Cardiac fibroblast (primary cell): ENCODE measurements around the gene LMX1B.

ENCODE experiments used
- DNase-seq, 2 donors: peaks; one replicate each; pipeline versions ENCODE4 v3.0.0 to v3.0.0-alpha.2; 2010; ENCODE audit warnings: low read depth in 2 of 2
- H3K4me3 ChIP-seq, 2 donors: replicated peaks in 1 of 2; 1 replicate in 1 of 2; 2 replicates in 1 of 2; pipeline ENCODE4 v1.5.1; 2011; ENCODE audit warnings: low read depth in 2 of 2, low read length in 2 of 2, mild to moderate bottlenecking in 2 of 2, moderate library complexity in 1 of 2
- CTCF ChIP-seq: IDR thresholded peaks from one replicate; pipeline ENCODE4 v1.5.1; 2011; ENCODE audit warnings: low read depth, mild to moderate bottlenecking, low read length, inconsistent platforms

The LMX1B gene

GRCh38 chr9:126617003-126617822, 3.5 kb downstream of the LMX1B start:
- DNase-seq = no peak
- H3K4me3 ChIP-seq = no peak overlapping the region
- no peak for TF ChIP-seq CTCF

- DNase-seq = no peak
- TF ChIP-seq CTCF = no peak
- H3K4me3 ChIP-seq = no peak overlapping the region
Observed at GRCh38 chr9:126617823-126618165, 4.1 kb downstream of the LMX1B start.

GRCh38 chr9:126618190-126618584, 4.5 kb downstream of the LMX1B start:
- no peak for TF ChIP-seq CTCF
- H3K4me3 ChIP-seq = no peak overlapping the region
- no peak for DNase-seq

GRCh38 chr9:126618585-126619360, 5.0 kb downstream of the LMX1B start:
- DNase-seq = no peak
- TF ChIP-seq CTCF = no peak
- H3K4me3 ChIP-seq = no peak overlapping the region

GRCh38 chr9:126619361-126620135, 5.8 kb downstream of the LMX1B start:
- TF ChIP-seq CTCF = no peak
- H3K4me3 ChIP-seq = no peak overlapping the region

GRCh38 chr9:126620478-126620877, 6.8 kb downstream of the LMX1B start:
- H3K4me3 ChIP-seq = no peak overlapping the region
- DNase-seq = no peak
- TF ChIP-seq CTCF = no peak

More at GRCh38 chr9:126619361-126620135, 5.8 kb downstream of the LMX1B start:
- no peak for DNase-seq
